ENCODE results near the gene SPATA24.
"Not testable (repeated sequence)": the region's sequence is repeated elsewhere in the genome, so short reads cannot be mapped to it uniquely, and the experiment has no call there.

SPATA24 gene

GRCh38 chr5:139410993-139411828 lies 7.3 kb upstream of the SPATA24 start:
- no peak for TF ChIP-seq CTCF (IDR thresholded peaks at IDR 0.05; ENCODE audit: low read depth, low read length, missing control alignments)
- in situ Hi-C loops (cut with HindIII; ENCODE audit: low sequenced_read_pairs): loop anchor here (10.0 kb wide), 1 partner anchor 114 kb away; no protein-coding TSS in a partner anchor
- DNase-seq (ENCODE audit: low read depth): no peak
- H3K4me3 ChIP-seq (ENCODE audit: low read depth, low read length): no peak overlapping the region

- no peak for TF ChIP-seq CTCF (IDR thresholded peaks at IDR 0.05; ENCODE audit: low read depth, low read length, missing control alignments)
- no peak for DNase-seq (ENCODE audit: low read depth)
Measured at GRCh38 chr5:139410121-139410992, 6.5 kb upstream of the SPATA24 start.

GRCh38 chr5:139409116-139409515 lies 5.2 kb upstream of the SPATA24 start:
- H3K4me3 ChIP-seq (ENCODE audit: low read depth, low read length); DNase-seq (ENCODE audit: low read depth); in situ Hi-C loops (cut with HindIII; ENCODE audit: low sequenced_read_pairs): not testable (repeated sequence)

More at GRCh38 chr5:139410121-139410992, 6.5 kb upstream of the SPATA24 start:
- H3K4me3 ChIP-seq (ENCODE audit: low read depth, low read length): no peak overlapping the region
- in situ Hi-C loops (cut with HindIII; ENCODE audit: low sequenced_read_pairs): loop anchor here (10.0 kb wide), 1 partner anchor 114 kb away; no protein-coding TSS in a partner anchor

GRCh38 chr5:139408191-139408590 lies 4.3 kb upstream of the SPATA24 start:
- no peak overlapping the region for H3K4me3 ChIP-seq (ENCODE audit: low read depth, low read length)
- TF ChIP-seq CTCF (IDR thresholded peaks at IDR 0.05; ENCODE audit: low read depth, low read length, missing control alignments): no peak
- in situ Hi-C loops (cut with HindIII; ENCODE audit: low sequenced_read_pairs): no loop called here
- DNase-seq (ENCODE audit: low read depth): no peak

GRCh38 chr5:139407517-139407916 lies 3.6 kb upstream of the SPATA24 start:
- in situ Hi-C loops (cut with HindIII; ENCODE audit: low sequenced_read_pairs): no loop called here
- no peak overlapping the region for H3K4me3 ChIP-seq (ENCODE audit: low read depth, low read length)
- no peak for DNase-seq (ENCODE audit: low read depth)
- no peak for TF ChIP-seq CTCF (IDR thresholded peaks at IDR 0.05; ENCODE audit: low read depth, low read length, missing control alignments)

GRCh38 chr5:139406963-139407362 lies 3.1 kb upstream of the SPATA24 start:
- DNase-seq (ENCODE audit: low read depth): no peak
- H3K4me3 ChIP-seq (ENCODE audit: low read depth, low read length): no peak overlapping the region
- in situ Hi-C loops (cut with HindIII; ENCODE audit: low sequenced_read_pairs): no loop called here
- no peak for TF ChIP-seq CTCF (IDR thresholded peaks at IDR 0.05; ENCODE audit: low read depth, low read length, missing control alignments)

Measured in astrocyte of the cerebellum (primary cell).